NCI-H226 (cell line): ENCODE measurements around the gene SLC45A2.
A peak's percentile ranks its signal among the peaks of the same experiment; 100 is the strongest.

Source experiments
- DNase-seq: peaks from one replicate; pipeline ENCODE4 v3.0.0-alpha.2; 2015

SLC45A2 gene

DNA sequence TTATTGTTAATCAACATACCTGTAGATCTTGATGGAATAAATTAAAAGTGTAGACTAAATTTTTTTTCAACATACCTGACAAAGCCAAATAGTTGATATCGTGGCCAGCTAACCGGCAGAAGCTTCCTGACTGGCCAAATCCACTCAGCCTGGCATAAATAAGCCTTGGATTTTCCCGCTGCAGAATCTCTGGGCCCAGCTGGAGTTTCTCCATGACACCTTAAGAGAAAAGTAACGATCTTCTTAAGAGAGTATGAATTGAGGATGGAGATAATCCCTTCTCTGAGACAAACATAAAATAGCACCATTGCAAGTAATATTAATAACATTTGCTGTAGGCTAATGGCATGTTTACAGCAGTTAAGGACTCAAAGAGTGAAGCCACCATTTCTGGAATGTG lies 21.2 kb upstream of the SLC45A2 start:
- DNase-seq, result no peak

DNA sequence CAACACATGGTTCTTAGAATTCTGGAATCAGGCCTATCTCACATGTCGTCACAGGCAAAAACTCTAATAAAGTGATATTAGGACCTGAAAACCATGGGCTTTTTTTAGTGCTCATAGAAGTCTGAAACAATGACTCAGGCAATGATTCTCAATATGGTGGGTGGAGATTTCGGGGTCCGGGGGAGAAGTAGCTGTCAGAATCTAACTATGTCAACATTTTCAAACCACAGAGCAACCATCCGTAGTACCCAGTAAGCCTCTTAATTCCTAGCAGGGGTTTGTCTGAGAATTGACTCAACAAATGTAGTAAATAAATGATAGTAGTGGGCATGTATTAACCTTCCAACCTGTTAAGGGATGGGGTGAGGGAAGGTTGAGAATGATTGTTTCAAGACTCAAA lies 20.7 kb upstream of the SLC45A2 start:
- DNase-seq, result no peak

DNA sequence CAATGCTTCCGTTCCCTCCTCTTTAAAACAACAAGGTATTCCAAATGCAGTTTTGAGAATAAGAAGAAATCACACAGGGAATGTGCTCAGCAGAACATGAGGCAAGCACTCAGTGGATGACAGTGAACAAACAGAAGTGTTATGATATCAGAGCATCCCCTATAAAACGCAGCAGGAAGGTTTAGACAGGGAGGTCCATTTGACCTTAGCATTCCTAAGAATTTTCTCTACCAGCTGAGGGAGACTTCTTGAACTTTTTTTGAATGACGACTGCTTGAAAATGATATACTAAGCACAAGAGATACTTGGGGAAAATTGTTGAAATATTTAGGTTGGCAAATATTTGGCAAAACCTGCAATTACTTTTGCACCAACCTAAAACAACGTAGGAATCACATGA lies 19.4 kb upstream of the SLC45A2 start:
- DNase-seq, result no peak

DNA sequence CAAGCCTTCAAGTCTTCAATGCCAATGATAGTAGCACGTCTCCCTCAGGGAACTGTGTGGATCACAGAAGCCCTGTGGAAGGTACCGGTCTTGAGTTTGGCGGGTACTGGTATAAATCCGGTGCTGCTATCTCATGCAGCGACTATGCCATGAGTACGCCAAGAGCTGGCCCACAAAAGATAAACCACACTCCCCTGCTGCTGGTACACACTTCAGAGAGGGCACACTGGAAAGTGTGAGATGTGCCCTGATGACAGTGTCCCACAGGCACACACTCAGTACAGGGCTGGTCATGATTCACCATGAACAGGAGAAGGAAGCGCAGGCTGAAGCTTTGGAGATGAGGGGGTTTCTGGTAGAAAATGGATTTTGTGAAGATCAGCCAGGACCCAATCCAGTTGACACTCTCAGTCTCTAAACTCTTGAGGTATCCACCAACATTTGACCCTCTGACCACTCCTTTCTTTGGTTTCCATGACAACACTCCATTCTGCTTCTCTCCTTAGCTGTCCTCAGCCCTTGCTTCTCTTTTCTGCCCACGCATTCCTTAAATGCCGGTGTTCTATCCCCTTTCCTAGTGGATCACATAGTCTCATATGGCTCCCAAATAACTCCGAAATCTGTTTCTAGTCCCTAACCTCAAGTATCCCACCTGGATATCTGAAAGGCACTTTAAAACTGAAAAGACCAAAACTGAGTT lies 18.3 kb upstream of the SLC45A2 start:
- peak; percentile 15 for DNase-seq

DNA sequence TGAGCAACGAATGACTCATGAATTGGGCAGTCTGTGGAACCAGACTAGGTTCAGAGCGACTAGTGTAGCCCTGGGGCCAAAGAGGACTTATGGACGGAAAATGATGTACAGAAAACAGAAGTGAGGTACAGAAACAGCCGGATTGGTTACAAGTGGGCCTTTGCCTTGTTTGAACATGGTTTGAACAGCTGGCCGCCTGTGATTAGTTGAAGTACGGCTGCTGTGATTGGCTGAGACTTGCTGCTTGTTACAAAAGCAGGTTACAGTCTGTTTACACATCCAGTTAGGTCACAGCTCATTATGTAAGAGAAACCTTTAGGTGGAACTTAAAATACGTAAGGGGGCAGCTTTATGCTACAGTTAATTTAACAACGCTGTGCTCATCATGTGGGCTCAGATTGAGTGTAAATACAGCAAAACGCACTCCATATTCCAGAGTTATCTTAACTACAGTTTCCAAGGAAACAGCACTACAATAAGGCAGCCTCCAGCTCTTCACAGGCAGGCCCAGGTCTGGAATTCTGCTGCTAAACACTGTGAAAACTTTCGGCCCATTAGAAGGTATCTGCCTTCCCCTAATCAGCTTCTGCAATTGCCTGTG lies 16.8 kb upstream of the SLC45A2 start:
- no peak for DNase-seq

DNA sequence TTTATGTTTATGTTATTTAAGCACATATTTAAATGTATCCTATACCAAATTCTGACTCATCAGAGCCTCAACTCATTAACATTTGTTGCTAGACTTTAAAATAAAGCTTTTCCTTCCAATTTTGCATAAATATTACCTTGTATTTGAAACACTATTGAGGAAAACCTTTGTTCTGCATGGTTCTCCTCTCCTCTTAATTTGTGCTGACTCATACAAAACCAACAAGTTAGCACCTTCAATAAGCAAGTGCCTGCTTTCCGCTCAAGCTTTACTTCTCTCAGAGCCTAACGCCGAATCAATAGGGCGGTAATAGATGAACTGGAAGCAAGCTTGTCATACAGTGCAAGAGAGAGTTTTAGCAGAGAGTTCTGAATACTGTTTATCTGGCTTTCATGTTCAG lies 15.5 kb upstream of the SLC45A2 start:
- DNase-seq, result no peak

DNA sequence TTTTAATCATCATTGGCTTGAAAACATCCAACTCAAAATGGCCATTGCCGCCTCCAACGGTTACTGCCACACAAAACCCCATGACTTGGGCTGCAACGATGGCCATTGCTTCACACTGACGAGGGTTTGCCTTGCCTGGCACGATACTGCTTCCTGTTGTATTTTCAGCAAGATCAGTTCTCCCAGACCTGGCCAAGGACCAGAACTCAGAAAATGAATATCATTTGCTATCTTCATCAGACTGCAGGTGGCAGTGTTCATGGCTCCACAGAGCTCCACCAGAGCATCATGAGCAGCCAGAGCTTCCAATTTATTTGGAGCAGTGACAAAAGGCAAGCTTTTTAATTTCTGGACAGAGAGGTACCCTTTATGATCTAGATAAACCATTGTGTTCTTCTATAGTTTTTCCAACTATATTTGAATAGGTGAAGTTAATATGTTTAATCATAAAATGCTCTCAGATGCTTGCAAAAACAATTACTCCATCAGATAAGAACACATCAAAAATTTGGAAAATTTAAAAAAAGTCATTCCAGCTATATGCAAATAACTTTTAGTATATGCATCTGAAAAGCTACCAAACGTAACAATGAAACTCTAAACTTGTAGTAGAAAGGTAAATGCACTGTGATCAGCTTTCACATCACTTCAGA lies 13.0 kb upstream of the SLC45A2 start:
- peak; percentile 69 for DNase-seq

DNA sequence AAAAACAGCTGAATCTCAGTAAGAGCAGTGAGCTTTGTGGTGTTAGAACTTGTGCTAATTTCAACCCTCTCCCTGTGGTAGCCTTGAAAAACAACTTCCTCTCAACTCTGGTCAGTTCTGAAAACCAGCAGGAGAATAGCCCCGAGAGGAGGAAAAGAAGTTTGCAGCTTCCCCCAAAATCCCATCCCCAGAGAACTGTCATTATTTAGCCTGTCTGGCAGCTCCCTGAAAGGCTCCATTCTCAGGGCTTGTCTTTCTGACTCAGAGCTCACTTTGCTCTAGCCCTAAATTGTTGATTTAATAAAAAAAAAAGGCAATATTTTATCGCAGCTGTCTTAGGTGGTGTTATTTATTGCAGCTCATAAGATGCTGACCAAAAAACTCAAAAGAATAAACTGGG lies 11.4 kb upstream of the SLC45A2 start:
- no peak for DNase-seq

DNA sequence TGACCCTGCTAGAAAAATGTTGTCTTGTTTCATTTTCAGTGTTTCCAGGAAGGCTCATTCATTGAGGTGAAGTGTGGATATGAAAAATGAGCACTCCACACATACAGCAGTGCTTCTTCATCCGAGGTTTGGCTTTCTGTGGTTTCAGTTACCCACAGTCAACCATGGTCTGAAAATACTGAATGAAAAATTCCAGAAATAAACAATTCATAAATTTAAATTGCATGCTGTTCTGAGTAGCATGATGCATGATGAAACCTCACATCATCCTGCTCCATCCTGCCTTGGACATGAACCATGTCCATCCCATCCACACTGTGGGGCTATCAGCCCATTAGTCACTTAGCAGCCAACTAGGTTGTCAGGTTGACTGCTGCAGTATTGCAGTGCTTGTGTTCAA lies 10.4 kb upstream of the SLC45A2 start:
- no peak for DNase-seq

DNA sequence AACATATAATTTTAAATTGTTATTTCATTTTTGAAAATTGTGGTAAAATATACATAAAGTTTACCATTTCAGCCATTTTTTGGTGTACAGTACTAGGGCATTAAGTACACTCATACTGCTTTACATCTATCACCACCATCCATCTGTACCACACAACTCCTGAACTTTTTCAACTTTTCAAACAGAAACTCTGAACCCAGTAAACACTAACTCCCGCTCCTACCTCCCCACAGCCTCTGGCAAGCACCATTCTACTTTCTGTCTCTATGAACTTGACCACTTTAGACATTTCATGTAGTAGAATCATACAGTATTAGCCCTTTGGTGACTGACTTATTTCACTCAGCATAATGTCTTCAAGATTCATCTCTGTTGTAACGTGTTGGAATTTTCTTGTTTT lies 8.4 kb upstream of the SLC45A2 start:
- no peak for DNase-seq

DNA sequence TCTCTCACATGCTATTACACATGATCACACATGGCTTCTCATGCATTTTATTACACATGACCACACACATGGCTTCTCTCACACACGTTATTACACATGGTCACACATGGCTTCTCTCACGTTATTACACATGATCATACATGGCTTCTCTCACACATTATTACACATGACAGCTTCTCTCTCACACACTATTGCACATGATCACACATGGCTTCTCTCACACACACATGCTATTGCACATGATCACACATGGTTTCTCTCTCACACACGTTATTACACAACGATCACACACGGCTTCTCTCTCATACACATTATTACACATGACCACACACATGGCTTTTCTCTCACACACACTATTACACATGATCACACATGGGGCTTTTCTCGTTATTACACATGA lies 954 bp upstream of the SLC45A2 start:
- no peak for DNase-seq

DNA sequence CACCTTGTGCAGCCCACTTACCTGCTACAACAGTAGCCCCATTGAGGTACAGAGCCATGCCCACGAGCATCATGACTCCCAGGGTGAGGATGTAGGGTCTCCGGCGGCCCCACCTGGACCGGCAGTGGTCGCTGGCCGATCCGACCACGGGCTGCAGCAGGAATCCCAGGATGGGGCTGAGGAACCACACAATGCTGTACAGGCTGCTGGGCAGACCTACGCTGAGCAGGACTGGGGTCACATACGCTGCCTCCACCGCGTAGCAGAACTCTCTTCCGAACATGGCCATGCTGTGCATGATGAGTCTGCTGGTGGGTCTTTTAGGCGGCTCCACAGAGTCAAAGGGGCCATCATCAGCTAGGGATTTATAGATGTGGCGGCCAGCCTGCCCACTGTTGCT lies 315 bp downstream of the SLC45A2 start:
- DNase-seq, result no peak

DNA sequence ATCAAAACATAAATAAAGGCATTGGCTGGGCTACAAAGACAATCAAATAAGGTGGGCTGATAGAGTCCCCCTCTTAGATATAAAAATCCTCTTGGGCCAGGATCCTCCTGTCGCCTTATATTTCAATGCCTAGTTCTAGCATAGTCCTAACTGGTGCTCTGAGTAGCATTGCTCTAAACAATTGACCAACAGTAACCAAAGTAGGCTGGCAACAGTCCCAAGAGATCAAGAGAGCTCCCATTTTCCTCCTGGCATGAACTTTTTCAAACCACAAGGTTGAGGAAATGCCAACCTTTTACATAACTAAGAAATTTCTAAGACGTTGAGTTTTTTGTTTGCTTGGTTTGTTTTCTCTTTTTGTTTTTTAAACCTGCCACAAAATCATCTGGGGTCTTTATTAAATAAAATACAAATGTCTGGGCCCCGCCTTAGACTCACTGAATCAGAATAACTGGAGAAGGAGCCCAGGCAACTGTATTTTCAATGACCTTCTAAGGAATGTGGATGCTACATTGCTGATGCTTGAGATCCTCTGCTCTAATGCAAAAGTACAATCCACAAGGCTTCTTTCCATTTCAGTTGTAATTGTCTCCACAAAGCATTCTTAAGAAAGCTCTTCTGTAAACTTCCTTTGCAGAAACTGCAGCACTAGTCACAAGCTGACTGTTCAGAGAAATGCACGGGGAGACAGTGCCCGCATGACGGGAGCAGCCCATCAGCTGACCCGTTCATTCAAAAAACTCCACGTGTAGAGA lies 2.9 kb downstream of the SLC45A2 start:
- DNase-seq, result peak; percentile 47

DNA sequence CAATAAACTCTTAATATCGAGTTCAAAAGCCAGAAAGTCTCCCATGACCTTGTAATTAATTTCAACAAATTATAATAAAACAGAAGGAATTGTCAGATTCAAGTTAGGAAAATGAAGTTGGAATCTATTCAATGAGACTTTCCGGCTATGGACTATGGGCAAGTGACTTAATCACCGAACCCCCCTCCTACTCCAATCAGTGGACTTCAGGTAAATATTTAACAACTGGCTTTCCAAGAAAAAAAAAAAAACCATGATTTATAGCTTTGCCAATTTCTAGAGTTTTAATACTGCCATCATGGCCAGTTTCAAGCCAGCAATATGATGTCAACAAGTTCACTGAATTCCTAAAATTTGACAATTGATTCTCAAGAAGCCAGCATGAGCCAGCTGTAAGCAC lies 4.5 kb downstream of the SLC45A2 start:
- DNase-seq, result no peak

DNA sequence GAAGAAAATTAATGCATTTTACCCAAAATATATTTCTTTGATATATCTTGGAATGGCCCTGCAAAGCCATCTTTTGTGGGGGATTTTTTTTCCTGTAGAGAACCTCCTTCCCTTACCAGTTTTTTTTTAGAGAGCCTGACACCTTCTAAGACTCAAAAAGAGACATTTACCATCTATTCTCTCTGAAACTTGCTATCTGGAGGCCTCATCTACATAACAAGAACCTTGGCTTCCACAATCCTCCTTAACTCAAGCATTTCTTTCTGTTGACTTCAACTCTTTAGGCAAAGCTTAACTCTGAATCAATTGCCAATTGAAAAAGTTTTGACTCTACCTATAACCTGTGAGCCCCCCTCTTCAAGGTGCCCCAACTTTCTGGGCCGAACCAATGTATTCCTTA lies 6.2 kb downstream of the SLC45A2 start:
- no peak for DNase-seq

DNA sequence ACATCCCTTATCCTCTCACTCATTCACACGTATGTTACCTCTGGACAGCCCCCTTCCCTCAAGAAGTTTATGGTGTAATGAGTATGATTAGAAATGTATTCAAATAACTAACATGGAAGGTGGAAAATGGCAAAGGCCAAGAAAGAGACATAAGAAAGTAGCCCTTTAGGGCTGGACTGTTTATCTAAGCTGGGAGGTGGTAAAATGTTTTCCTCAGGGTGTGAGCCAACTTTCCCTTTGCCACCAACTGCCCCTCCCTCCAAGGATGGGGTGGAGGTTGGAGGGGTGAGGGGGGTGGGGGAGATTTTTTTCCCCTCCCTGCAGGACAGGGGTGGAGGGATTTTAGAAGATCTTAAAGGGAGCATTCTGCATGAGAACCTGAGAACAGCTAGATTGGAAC lies 8.2 kb downstream of the SLC45A2 start:
- no peak for DNase-seq

DNA sequence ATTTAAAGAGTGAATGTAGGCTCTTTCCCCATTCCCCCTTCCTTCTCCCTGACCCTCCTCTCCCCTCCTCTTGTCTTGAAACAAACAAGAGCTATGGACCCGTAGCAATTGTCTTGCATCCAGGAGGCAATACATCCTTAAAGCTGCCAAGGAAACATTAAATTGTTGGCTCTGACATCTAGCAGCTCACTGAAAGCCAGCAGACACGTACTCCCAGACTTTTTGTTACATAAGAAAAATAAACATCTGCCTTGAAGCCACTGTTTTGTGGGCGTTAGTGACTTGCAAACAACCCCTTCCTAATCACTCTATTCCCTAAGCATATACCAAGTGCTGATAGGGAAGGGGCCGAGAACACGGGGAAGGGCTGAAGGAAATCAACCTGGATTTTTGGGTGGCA lies 8.6 kb downstream of the SLC45A2 start:
- no peak for DNase-seq

DNA sequence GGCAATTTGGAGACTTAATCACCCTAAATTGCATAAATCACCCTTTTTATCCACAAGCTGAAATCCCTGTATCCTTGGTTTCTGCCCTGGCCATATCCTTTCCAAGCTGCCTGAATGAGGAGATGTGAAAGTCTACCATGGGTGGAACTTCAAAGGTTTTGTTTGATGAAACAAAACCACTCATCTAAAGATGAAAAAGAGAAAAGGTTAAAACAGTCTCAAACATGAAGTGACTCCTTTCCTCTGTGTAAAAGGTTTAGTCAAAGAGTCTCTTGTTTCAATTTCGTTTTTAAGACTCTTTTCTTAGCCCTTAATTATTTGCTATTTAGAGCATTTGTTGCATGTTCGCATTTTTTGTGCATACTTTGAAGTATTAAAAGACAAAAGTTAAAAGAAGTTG lies 11.2 kb downstream of the SLC45A2 start:
- no peak for DNase-seq

DNA sequence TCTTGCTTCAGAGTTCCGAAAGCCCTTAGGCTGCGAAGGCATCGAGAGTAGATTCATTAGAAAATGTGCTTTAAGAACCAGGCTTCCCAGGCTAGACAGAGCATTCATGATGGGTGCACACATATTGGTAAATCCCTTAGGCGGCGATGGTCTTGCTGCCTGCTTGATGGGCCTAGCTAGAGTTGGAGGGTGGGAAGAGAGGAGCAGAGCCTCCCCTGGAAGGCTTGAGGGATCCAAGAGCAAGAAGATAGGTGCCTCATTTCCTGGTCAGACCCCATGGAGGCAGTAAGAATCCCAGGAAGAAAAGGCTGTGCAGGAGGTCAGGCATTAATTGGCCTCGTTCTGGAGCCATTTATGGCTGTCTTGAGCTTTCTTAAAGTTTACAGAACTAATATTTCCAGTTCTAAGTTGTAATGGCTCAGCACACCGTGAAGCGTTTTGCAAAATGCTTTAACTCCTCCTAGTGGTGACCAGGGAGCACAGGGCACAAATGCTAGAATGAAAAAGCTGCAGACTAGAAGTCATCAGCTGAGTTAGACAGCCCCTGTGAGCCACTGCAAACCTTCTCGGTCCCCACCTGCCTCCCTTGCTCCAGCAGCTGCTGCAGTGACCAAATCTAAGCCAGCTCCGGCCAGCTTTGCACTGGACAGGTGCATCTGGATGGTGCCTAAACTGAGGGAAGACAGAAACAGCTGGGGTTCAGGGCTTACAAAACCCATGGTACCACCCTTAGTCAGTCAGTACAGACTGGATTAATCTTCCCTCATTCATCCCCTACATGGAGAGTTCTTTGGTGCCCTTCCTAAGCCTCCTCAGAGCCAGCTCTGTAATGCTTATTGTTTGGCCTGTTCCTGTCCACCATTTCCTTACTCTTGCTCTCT lies 14.7 kb downstream of the SLC45A2 start:
- peak; percentile 14 for DNase-seq

DNA sequence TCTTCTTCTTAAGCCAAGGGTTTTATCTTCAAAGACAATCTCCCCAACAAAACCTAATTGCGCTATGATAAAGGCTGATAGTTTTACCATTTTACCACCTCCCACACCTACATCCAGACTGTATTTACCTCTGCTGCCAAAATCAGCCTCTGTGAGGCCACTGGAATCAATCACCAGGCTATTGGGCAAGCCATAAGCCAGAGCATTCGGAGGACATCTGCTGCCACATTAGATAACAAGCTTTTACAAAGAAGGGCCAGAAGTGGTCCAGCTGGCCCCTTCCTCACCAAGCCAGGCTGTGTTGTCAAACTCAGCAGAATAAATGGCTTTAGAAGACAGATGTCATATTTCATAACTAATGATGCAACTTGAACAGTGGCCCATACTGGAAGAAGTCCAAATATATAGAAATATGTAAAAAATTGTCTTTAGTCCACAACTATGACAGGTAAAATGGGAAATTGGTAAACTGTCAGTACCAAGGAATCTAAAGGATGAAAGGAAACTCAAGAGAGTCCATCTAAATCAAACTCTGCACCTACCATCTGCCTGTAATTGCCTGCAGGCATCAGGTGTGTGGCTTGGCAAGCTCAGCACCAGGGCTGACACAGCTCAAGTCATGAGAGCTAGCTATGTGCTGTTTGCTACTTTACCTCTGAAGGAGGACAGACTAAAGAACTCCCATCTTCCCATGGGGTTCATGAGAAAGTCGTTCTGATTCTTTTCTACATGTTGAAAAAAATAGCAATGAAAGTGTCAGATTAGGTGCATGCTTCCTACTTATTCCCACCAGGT lies 16.1 kb downstream of the SLC45A2 start:
- no peak for DNase-seq

DNA sequence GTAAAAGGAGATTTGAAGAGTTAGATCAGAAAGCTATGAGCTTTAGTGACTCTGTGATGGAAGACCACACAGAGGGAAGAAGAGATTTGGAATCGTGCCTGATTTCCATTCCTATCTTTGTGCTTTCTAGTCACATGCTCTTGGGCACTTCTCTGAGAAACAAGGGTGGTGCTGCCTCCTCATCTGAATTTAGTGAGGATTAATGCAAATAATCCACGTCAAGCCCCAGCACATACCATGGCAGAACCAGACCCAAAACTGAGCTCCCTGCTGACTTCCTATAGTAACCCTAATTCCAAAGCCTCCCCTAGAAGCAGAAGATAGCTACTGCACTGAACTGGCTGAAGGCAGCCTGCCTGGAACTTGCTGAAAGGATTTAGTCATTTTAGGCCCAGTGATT lies 17.7 kb downstream of the SLC45A2 start:
- DNase-seq, result no peak

DNA sequence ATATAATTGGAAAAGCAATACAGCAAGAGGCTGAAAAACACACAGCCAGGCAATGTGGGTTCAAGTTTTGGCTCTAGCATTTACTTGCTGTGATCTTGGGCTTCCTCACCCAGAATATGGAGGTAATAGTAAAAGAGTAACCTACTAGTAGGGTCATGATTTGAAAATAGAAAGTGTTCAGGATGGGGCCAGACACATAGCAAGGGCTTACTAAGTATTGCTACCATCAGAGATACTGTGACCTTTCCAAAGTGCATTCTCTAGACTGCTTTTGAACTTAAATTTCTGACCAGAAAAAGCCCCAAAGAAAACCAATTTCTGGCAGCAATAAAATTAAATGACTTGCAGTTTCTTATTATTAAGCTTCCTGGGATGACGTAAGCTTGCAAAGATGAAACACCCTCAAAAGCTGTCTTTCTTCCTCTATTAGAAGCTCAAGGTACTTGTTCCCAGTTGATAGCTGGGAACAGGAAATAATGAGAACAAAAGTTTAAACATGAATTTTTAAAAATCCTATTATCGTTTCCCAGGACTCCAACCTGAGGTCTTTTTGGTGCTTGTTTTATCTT lies 20.3 kb downstream of the SLC45A2 start:
- no peak for DNase-seq
